Liver (tissue), 9 donors: ENCODE measurements around the gene SLMAP. TPM values are rescaled to one million over a fixed set of nuclear protein-coding genes. Genes with fewer than 3 reads are reported as not detected.

ENCODE experiments used
- DNase-seq: peaks from one replicate; pipeline ENCODE4 v3.0.0-alpha.2; 2017; ENCODE audit warnings: low spot score
- H3K27ac ChIP-seq, 2 donors: one replicate each; pipeline ENCODE4 v1.7.0; 2013; ENCODE audit warnings: inconsistent platforms in 2 of 2, low read length in 2 of 2, control low read depth in 1 of 2, low read depth in 1 of 2, mild to moderate bottlenecking in 1 of 2
- H3K27me3 ChIP-seq, 4 donors: one replicate each; pipeline versions ENCODE4 v1.6.1 to v1.7.0; 2013; ENCODE audit warnings: low read length in 3 of 4, inconsistent platforms in 1 of 4, mild to moderate bottlenecking in 1 of 4, moderate library complexity in 1 of 4; ENCODE audit not compliant: control insufficient read depth in 4 of 4, insufficient read depth in 4 of 4
- H3K36me3 ChIP-seq, 4 donors: one replicate each; pipeline versions ENCODE4 v1.6.1 to v1.7.0; 2013; ENCODE audit warnings: low read length in 3 of 4, mild to moderate bottlenecking in 3 of 4, low read depth in 1 of 4, moderate library complexity in 1 of 4; ENCODE audit not compliant: control insufficient read depth in 4 of 4, insufficient read depth in 3 of 4
- H3K4me1 ChIP-seq, 4 donors: one replicate each; pipeline versions ENCODE4 v1.6.1 to v1.7.0; 2013; ENCODE audit warnings: low read length in 3 of 4, mild to moderate bottlenecking in 3 of 4, moderate library complexity in 1 of 4; ENCODE audit not compliant: control insufficient read depth in 4 of 4, insufficient read depth in 4 of 4
- H3K4me3 ChIP-seq, 3 donors: one replicate each; pipeline versions ENCODE4 v1.6.1 to v1.7.0; 2013; ENCODE audit warnings: low read length in 3 of 3, control low read depth in 1 of 3, low read depth in 1 of 3, mild to moderate bottlenecking in 1 of 3
- H3K9ac ChIP-seq, 2 donors: one replicate each; pipeline ENCODE4 v1.7.0; 2013; ENCODE audit warnings: low read length in 2 of 2, mild to moderate bottlenecking in 2 of 2, moderate library complexity in 2 of 2, control low read depth in 1 of 2, low read depth in 1 of 2
- H3K9me3 ChIP-seq, 4 donors: one replicate each; pipeline versions ENCODE4 v1.6.1 to v1.7.0; 2013; ENCODE audit warnings: low read length in 3 of 4; ENCODE audit not compliant: control insufficient read depth in 4 of 4
- GABPA ChIP-seq, 2 donors: IDR thresholded peaks in 1 of 2; conservative IDR thresholded peaks in 1 of 2; 2 replicates each; pipeline ENCODE4 v1.6.1; 2016; ENCODE audit warnings: antibody characterized with exemption in 2 of 2, mild to moderate bottlenecking in 1 of 2, moderate library complexity in 1 of 2
- HNF4A ChIP-seq, 2 donors: conservative IDR thresholded peaks; 2 replicates each; pipeline ENCODE4 v1.6.1; 2016; ENCODE audit warnings: antibody characterized with exemption in 2 of 2, mild to moderate bottlenecking in 2 of 2
- HNF4G ChIP-seq: IDR thresholded peaks from 2 replicates; pipeline ENCODE4 v1.6.1; 2016; ENCODE audit warnings: antibody characterized with exemption
- JUND ChIP-seq, 2 donors: IDR thresholded peaks; 2 replicates each; pipeline ENCODE4 v1.6.1; 2016; ENCODE audit warnings: antibody characterized with exemption in 2 of 2
- REST ChIP-seq: IDR thresholded peaks from 2 replicates; pipeline ENCODE4 v1.6.1; 2016; ENCODE audit warnings: antibody characterized with exemption, mild to moderate bottlenecking
- RXRA ChIP-seq, 2 donors: IDR thresholded peaks; 2 replicates each; pipeline ENCODE4 v1.6.1; 2017 to 2018; ENCODE audit warnings: antibody characterized with exemption in 2 of 2, mild to moderate bottlenecking in 1 of 2
- SP1 ChIP-seq: IDR thresholded peaks from 2 replicates; pipeline ENCODE4 v1.6.1; 2018; ENCODE audit warnings: antibody characterized with exemption, mild to moderate bottlenecking
- TAF1 ChIP-seq: conservative IDR thresholded peaks from 2 replicates; pipeline ENCODE4 v1.6.1; 2016; ENCODE audit warnings: antibody characterized with exemption, mild to moderate bottlenecking
- ZBTB33 ChIP-seq: IDR thresholded peaks from 2 replicates; pipeline ENCODE4 v1.6.1; 2016; ENCODE audit warnings: antibody characterized with exemption
- WGBS: extraction: QIAGEN DNeasy Blood & Tissue Kit; methylation state at CpG from one replicate; pipeline ENCODE4 v1.1.7; 2013; 5-methylcytosine and 5-hydroxymethylcytosine counted together
- polyA plus RNA-seq, 2 donors: library from polyadenylated mRNA; stranded (reverse) in 1 of 2; unstranded in 1 of 2; fragments of 200-250 nt in 1 of 2; fragments of >200 nt in 1 of 2; fragmentation: Nextera tagmentation in 1 of 2; extraction: Ambion mirVana in 1 of 2; gene quantifications; one replicate each; pipeline versions ENCODE4 v1.2.1 to v1.2.3, GENCODE V29; 2013 to 2015
- total RNA-seq, 2 donors: library from RNA; depleted of rRNA; stranded (reverse); fragments of >200 nt; gene quantifications; one replicate each; pipeline ENCODE4 v1.2.3, GENCODE V29; 2014
- TF ChIP-seq, protein P1 (sequence below): fragments of 150-350 bp; IDR thresholded peaks from 2 replicates; pipeline ENCODE4 v1.5.1; 2017; ENCODE audit warnings: improper control_type of control experiment, low read depth, low read length; ENCODE audit not compliant: missing input control
- donor health status: healthy.
- donor health status: healthy.
- donor health status: healthy.
- donor health status: healthy.
- donor health status: healthy.

The SLMAP gene
- total and polyA plus RNA-seq, 4 donors = 10.2 to 37.8 (median 19.4) TPM

DNA sequence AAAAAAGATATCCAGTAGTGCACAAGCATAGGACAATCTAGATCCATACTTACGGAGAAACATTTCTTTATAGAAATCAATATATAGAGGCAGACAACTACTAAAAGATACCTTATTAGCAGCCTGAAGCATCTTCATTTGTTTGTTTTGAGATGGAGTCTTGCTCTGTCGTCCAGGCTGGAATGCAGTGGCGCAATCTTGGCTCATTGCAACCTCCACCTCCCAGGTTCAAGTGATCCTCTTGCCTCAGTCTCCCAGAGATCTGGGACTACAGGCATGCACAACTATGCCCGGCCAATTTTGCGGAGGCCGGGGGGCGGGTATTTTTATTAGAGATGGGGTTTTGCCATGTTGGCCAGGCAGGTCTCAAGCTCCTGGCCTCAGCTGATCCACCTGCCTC, 18.3 kb upstream of the SLMAP start:
- H3K27ac ChIP-seq = no peak overlapping the region
- no peak for DNase-seq
- no peak overlapping the region for H3K9ac ChIP-seq
- H3K27me3 ChIP-seq = no peaks in the 10 kb centered on the region
- H3K9me3 ChIP-seq = no peaks in the 10 kb centered on the region
- no peaks in the 10 kb centered on the region for H3K36me3 ChIP-seq
- TF ChIP-seq, protein P1, sequence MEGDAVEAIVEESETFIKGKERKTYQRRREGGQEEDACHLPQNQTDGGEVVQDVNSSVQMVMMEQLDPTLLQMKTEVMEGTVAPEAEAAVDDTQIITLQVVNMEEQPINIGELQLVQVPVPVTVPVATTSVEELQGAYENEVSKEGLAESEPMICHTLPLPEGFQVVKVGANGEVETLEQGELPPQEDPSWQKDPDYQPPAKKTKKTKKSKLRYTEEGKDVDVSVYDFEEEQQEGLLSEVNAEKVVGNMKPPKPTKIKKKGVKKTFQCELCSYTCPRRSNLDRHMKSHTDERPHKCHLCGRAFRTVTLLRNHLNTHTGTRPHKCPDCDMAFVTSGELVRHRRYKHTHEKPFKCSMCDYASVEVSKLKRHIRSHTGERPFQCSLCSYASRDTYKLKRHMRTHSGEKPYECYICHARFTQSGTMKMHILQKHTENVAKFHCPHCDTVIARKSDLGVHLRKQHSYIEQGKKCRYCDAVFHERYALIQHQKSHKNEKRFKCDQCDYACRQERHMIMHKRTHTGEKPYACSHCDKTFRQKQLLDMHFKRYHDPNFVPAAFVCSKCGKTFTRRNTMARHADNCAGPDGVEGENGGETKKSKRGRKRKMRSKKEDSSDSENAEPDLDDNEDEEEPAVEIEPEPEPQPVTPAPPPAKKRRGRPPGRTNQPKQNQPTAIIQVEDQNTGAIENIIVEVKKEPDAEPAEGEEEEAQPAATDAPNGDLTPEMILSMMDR = no peak
- no peak overlapping the region for H3K4me3 ChIP-seq
- peaks cover 3 to 8% (median 5%) of the 10 kb centered on the region in 4 donors for H3K4me1 ChIP-seq
- 87% methylated on average over 7 of the region's 7 CpGs for WGBS

DNA sequence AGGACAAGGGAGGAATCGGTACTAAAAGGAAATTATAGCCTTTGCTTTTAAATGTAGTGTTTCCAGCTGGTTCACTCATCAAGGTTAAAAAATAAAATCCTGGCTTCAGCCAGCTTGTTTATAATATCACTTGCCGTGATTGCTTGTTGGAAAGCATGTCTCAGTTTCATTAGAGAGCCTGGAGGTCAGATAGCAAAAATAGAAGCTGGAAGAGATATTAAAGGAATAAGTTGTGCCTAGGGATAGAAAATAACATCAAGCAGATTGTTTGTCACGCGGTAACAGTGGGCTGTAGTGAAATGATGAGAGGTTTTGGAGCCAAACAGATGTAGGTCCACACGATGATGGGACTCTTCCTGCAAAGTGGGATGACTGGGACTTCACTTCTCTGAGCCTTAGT, 17.7 kb upstream of the SLMAP start:
- Histone ChIP-seq H3K27ac (no peak overlapping the region), H3K9me3 (no peaks in the 10 kb centered on the region), H3K9ac (no peak overlapping the region), H3K4me3 (no peak overlapping the region), H3K36me3 (no peaks in the 10 kb centered on the region), H3K4me1 (peaks cover 3 to 8% (median 5%) of the 10 kb centered on the region in 4 donors), H3K27me3 (no peaks in the 10 kb centered on the region)
- WGBS = 83% methylated on average over 5 of the region's 5 CpGs
- no peak for DNase-seq
- TF ChIP-seq SP1 = no peak
- TF ChIP-seq, protein P1 = no peak
- no peak for TF ChIP-seq HNF4A (conservative IDR thresholded peaks at IDR 0.05)
- no peak for TF ChIP-seq TAF1
- TF ChIP-seq RXRA (IDR thresholded peaks at IDR 0.05) = no peak
- no peak for TF ChIP-seq ZBTB33
- no peak for TF ChIP-seq HNF4G

GRCh38 chr3:57740027-57740426, 16.1 kb upstream of the SLMAP start:
- Histone ChIP-seq H3K4me1 (peaks cover 3 to 8% (median 5%) of the 10 kb centered on the region in 4 donors), H3K4me3 (no peak overlapping the region), H3K27ac (no peak overlapping the region), H3K9ac (no peak overlapping the region), H3K27me3 (no peaks in the 10 kb centered on the region), H3K36me3 (no peaks in the 10 kb centered on the region), H3K9me3 (no peaks in the 10 kb centered on the region)
- 97% methylated on average over 5 of the region's 5 CpGs for WGBS
- no peak for DNase-seq
- TF ChIP-seq HNF4A (conservative IDR thresholded peaks at IDR 0.05) (no peak), JUND (IDR thresholded peaks at IDR 0.05) (no peak), GABPA (IDR thresholded peaks at IDR 0.05 in 1 of 2, conservative IDR thresholded peaks at IDR 0.05 in 1 of 2) (no peak), REST (no peak)
